ENCODE data around the gene NUP107. TPM values are rescaled to one million over a fixed set of nuclear protein-coding genes. Genes with fewer than 3 reads are reported as not detected.

NUP107 gene
- total RNA-seq, 3 donors from 2014 or later (not counting 1 experiment from before 2014, with no cell fraction given) = 54.9 to 69.2 (median 62.0) TPM

DNA sequence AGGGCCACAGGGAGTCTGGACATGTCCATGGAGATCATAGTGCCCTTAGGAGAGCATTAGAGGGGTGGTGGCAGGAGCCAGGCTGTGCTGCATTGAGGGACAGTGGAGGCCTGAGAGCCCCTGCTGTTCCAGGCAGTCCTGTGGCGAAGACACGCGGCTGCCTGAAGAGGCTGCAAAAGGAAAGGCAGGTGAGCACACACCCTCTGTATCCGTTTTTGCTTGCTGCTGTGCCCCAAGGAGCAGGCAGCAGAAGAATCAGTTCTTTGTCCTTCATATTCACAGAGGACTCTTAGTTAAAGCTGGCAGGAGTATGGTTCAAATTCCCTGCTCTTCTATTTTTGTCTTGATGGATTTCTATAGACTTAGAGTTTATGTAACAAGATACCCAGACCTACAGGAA is 63.7 kb downstream of the NUP107 start:
- no peak for ATAC-seq
- Histone ChIP-seq H3K4me1 (ENCODE audit: control insufficient read depth, insufficient read depth, low read length) (peaks cover 13% of the 10 kb centered on the region), H3K27ac (ENCODE audit: low read length) (no peak overlapping the region), H3K4me3 (ENCODE audit: low read length) (no peak overlapping the region), H3K27me3 (ENCODE audit: control insufficient read depth, insufficient read depth, low read length) (no peaks in the 10 kb centered on the region), H3K9me3 (ENCODE audit: control insufficient read depth, insufficient read depth, low read length) (no peaks in the 10 kb centered on the region), H3K36me3 (ENCODE audit: control insufficient read depth, insufficient read depth, low read length) (peaks cover 24% of the 10 kb centered on the region)
- 90% methylated on average over 4 of the region's 4 CpGs for WGBS (ENCODE audit: insufficient coverage)
- no peak for TF ChIP-seq CTCF (IDR thresholded peaks at IDR 0.05)
- DNase-seq = no peak
- Mint-ChIP-seq H3K4me3 (no peak overlapping the region), H3K9me3 (no peaks in the 10 kb centered on the region), H3K4me1 (peaks cover 35 to 37% of the 10 kb centered on the region in 2 donors), H3K27me3 (ENCODE audit: low read depth in 2 of 2) (no peaks in the 10 kb centered on the region), H3K36me3 (no peaks in the 10 kb centered on the region), H3K27ac (peak overlapping the region in 1 of 2 donors; percentile 15)
- intact Hi-C loops (cut with micrococcal nuclease) = no loop called here

DNA sequence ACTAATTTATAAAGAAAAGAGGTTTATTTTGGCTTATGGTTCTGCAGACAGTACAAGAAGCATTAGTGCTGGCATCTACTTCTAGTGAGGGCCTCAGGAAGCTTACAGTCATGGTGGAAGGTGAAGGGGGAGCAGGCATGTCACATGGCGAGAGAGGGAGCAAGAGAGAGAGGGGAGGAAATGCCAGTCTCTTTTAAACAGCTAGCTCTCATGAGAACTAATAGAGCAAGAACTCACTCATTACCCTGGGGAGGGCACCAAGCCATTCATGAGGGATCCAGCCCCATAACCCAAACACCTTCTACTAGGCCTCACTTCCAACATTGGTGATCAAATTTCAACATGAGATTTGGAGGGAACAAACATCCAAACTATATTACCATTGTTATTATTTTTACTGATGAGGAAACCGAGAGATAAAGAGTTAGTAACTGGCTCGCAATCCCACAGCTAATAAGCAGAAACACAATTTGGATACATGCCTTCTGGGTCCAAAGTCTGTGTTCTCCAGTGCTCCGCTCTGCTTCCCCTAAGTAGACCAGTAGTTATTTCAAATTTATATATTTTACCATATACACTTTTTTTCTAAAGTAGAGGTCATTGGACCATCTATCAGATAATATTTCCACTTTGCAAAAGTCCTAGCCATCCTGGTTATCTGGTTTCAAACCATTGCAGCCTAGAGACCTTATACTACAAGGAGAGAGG is 68.9 kb downstream of the NUP107 start:
- peaks cover 33% of the 10 kb centered on the region for H3K36me3 ChIP-seq (ENCODE audit: control insufficient read depth, insufficient read depth, low read length)
- 95% methylated on average over 3 of the region's 4 CpGs for WGBS (ENCODE audit: insufficient coverage)
- ATAC-seq (no peak), DNase-seq (no peak)
- no peak overlapping the region for H3K4me3 ChIP-seq (ENCODE audit: low read length)
- Mint-ChIP-seq H3K9me3 (no peaks in the 10 kb centered on the region), H3K36me3 (peaks cover 14% of the 10 kb centered on the region), H3K27ac (no peak overlapping the region), H3K4me3 (no peak overlapping the region), H3K4me1 (no peaks in the 10 kb centered on the region), H3K27me3 (ENCODE audit: low read depth in 2 of 2) (no peaks in the 10 kb centered on the region)
- intact Hi-C loops (cut with micrococcal nuclease) = no loop called here
- H3K4me1 ChIP-seq (ENCODE audit: control insufficient read depth, insufficient read depth, low read length) = no peaks in the 10 kb centered on the region
- TF ChIP-seq CTCF (IDR thresholded peaks at IDR 0.05) = no peak
- no peaks in the 10 kb centered on the region for H3K9me3 ChIP-seq (ENCODE audit: control insufficient read depth, insufficient read depth, low read length)
- H3K27me3 ChIP-seq (ENCODE audit: control insufficient read depth, insufficient read depth, low read length) = no peaks in the 10 kb centered on the region
- H3K27ac ChIP-seq (ENCODE audit: low read length) = no peak overlapping the region

DNA sequence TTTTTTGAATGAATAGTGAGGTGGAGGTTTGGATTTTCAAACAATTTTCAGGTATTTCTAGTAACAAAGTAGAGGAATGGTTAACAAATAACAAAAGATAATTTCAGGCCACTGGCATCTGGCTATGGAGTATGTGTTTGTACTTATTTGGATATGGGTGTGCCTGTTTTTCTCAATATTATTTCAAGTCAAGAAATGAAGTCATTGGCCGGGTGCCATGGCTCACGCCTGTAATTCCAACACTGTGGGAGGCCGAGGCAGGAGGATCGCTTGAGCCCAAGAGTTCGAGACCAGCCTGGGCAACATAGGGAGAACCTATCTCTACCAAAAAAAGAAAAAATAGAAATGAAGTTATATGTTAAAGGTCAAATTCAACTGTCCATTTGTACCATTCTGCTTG is 73.1 kb downstream of the NUP107 start:
- H3K4me3 Mint-ChIP-seq = no peak overlapping the region
- no peak for TF ChIP-seq CTCF (IDR thresholded peaks at IDR 0.05)
- H3K36me3 Mint-ChIP-seq = peaks cover 14% of the 10 kb centered on the region
- no peaks in the 10 kb centered on the region for H3K27me3 ChIP-seq (ENCODE audit: control insufficient read depth, insufficient read depth, low read length)
- H3K4me1 ChIP-seq (ENCODE audit: control insufficient read depth, insufficient read depth, low read length) = no peaks in the 10 kb centered on the region
- no peak overlapping the region for H3K4me3 ChIP-seq (ENCODE audit: low read length)
- H3K27me3 Mint-ChIP-seq (ENCODE audit: low read depth in 2 of 2) = no peaks in the 10 kb centered on the region
- intact Hi-C loops (cut with micrococcal nuclease) = no loop called here
- ATAC-seq (no peak), DNase-seq (no peak)
- no peaks in the 10 kb centered on the region for H3K9me3 ChIP-seq (ENCODE audit: control insufficient read depth, insufficient read depth, low read length)
- no peaks in the 10 kb centered on the region for H3K4me1 Mint-ChIP-seq
- 100% methylated on average over 5 of the region's 5 CpGs for WGBS (ENCODE audit: insufficient coverage)
- peaks cover 36% of the 10 kb centered on the region for H3K36me3 ChIP-seq (ENCODE audit: control insufficient read depth, insufficient read depth, low read length)
- H3K27ac Mint-ChIP-seq = no peak overlapping the region
- H3K9me3 Mint-ChIP-seq = no peaks in the 10 kb centered on the region
- H3K27ac ChIP-seq (ENCODE audit: low read length) = no peak overlapping the region
